ENCODE data around the gene PHACTR2. TPM values are rescaled to one million over a fixed set of nuclear protein-coding genes. Genes with fewer than 3 reads are reported as not detected.

PHACTR2 gene
- total RNA-seq, 1 experiment from 2014 or later, result 27.6 TPM

DNA sequence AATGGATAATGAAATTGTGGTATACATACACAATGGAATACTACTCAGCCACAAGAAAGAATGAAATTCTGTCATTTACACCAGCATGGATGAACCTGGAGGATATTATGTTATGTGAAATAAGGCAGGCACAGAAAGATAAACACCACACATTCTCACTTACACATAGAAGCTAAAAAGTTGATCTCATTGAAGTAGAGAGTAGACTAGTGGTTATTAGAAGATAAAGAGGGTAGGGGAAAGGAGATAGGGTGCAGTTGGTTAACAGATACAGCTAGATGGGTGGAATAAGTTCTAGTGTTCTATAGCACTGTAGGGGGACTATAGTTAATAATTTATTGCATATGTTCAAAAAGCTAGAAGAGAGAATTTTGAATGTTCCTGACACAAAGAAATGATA is 139.9 kb downstream of the PHACTR2 start:
- TF ChIP-seq, protein P1, sequence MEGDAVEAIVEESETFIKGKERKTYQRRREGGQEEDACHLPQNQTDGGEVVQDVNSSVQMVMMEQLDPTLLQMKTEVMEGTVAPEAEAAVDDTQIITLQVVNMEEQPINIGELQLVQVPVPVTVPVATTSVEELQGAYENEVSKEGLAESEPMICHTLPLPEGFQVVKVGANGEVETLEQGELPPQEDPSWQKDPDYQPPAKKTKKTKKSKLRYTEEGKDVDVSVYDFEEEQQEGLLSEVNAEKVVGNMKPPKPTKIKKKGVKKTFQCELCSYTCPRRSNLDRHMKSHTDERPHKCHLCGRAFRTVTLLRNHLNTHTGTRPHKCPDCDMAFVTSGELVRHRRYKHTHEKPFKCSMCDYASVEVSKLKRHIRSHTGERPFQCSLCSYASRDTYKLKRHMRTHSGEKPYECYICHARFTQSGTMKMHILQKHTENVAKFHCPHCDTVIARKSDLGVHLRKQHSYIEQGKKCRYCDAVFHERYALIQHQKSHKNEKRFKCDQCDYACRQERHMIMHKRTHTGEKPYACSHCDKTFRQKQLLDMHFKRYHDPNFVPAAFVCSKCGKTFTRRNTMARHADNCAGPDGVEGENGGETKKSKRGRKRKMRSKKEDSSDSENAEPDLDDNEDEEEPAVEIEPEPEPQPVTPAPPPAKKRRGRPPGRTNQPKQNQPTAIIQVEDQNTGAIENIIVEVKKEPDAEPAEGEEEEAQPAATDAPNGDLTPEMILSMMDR (IDR thresholded peaks at IDR 0.05 in 2 of 3, conservative IDR thresholded peaks at IDR 0.05 in 1 of 3; ENCODE audit: borderline replicate concordance in 1 of 3, insufficient read depth in 1 of 3, low read depth in 2 of 3, low read length in 2 of 3), result no peak
- TF ChIP-seq CBX3 (IDR thresholded peaks at IDR 0.05; ENCODE audit: low read depth) (no peak), CEBPB (IDR thresholded peaks at IDR 0.05; ENCODE audit: low read depth) (no peak), EGR1 (IDR thresholded peaks at IDR 0.05; ENCODE audit: low read depth) (no peak), POLR2AphosphoS5 (IDR thresholded peaks at IDR 0.05; ENCODE audit: low read depth, low read length) (no peak), POLR2A (IDR thresholded peaks at IDR 0.05; ENCODE audit: borderline replicate concordance, extremely low read depth, insufficient read depth, insufficient read length) (no peak), RAD21 (IDR thresholded peaks at IDR 0.05; ENCODE audit: low read depth) (no peak), FOSL1 (IDR thresholded peaks at IDR 0.05; ENCODE audit: low read depth) (no peak), YY1 (IDR thresholded peaks at IDR 0.05; ENCODE audit: extremely low read depth, insufficient replicate concordance, low read depth, low read length) (no peak)
- TF ChIP-seq, protein P2, sequence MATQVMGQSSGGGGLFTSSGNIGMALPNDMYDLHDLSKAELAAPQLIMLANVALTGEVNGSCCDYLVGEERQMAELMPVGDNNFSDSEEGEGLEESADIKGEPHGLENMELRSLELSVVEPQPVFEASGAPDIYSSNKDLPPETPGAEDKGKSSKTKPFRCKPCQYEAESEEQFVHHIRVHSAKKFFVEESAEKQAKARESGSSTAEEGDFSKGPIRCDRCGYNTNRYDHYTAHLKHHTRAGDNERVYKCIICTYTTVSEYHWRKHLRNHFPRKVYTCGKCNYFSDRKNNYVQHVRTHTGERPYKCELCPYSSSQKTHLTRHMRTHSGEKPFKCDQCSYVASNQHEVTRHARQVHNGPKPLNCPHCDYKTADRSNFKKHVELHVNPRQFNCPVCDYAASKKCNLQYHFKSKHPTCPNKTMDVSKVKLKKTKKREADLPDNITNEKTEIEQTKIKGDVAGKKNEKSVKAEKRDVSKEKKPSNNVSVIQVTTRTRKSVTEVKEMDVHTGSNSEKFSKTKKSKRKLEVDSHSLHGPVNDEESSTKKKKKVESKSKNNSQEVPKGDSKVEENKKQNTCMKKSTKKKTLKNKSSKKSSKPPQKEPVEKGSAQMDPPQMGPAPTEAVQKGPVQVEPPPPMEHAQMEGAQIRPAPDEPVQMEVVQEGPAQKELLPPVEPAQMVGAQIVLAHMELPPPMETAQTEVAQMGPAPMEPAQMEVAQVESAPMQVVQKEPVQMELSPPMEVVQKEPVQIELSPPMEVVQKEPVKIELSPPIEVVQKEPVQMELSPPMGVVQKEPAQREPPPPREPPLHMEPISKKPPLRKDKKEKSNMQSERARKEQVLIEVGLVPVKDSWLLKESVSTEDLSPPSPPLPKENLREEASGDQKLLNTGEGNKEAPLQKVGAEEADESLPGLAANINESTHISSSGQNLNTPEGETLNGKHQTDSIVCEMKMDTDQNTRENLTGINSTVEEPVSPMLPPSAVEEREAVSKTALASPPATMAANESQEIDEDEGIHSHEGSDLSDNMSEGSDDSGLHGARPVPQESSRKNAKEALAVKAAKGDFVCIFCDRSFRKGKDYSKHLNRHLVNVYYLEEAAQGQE (IDR thresholded peaks at IDR 0.05; ENCODE audit: low read depth), result no peak
- Histone ChIP-seq H3K9me2 (ENCODE audit: insufficient read depth) (no peaks in the 10 kb centered on the region), H3K4me3 (replicated peaks in 1 of 2; ENCODE audit: low read depth in 1 of 2, low read length in 2 of 2) (no peak overlapping the region), H3K4me1 (ENCODE audit: control insufficient read depth in 1 of 2, insufficient read depth in 2 of 2, low read length in 2 of 2) (no peaks in the 10 kb centered on the region), H3K79me2 (ENCODE audit: insufficient read depth, low read length) (no peaks in the 10 kb centered on the region), H3K27ac (ENCODE audit: low read depth, low read length) (no peak overlapping the region), H3K36me3 (ENCODE audit: control insufficient read depth in 1 of 2, insufficient read depth in 2 of 2, low read length in 2 of 2) (no peaks in the 10 kb centered on the region), H2AFZ (ENCODE audit: low read depth, low read length, poor library complexity, severe bottlenecking) (no peak overlapping the region), H4K20me1 (ENCODE audit: insufficient read depth) (no peaks in the 10 kb centered on the region), H3K9me3 (ENCODE audit: control insufficient read depth in 1 of 2, insufficient read depth in 1 of 2, low read depth in 1 of 2, low read length in 2 of 2) (no peaks in the 10 kb centered on the region), H3K9ac (ENCODE audit: low read length) (no peak overlapping the region), H3K4me2 (ENCODE audit: low read length) (no peak overlapping the region), H3K27me3 (ENCODE audit: insufficient read depth, low read length) (no peaks in the 10 kb centered on the region)
- RAD21 ChIA-PET (ENCODE audit: low non-redundant PET in 1 of 2, low total read pairs in 2 of 2, uncharacterized antibody in 2 of 2, unreplicated experiment in 2 of 2), result no interaction called here
- POLR2A ChIA-PET, result no interaction called here
- no TSS peak for BruUV-seq (replicated peaks)
- CTCF ChIA-PET, result no interaction called here
- intact Hi-C loops (cut with micrococcal nuclease), result no loop called here
- DNase-seq (ENCODE audit: low read depth, low spot score) (no peak), ATAC-seq (no peak)
